HG02852 (cell line): ENCODE measurements around the gene CYP3A5.
A peak's percentile ranks its signal among the peaks of the same experiment; 100 is the strongest.

Source experiments
- ATAC-seq: cut with Tn5 transposase; IDR thresholded peaks from one replicate; pipeline ENCODE4 v1.9.1; 2021; ENCODE audit warnings: mild to moderate bottlenecking, moderate library complexity; ENCODE audit not compliant: unreplicated experiment

CYP3A5 gene

DNA sequence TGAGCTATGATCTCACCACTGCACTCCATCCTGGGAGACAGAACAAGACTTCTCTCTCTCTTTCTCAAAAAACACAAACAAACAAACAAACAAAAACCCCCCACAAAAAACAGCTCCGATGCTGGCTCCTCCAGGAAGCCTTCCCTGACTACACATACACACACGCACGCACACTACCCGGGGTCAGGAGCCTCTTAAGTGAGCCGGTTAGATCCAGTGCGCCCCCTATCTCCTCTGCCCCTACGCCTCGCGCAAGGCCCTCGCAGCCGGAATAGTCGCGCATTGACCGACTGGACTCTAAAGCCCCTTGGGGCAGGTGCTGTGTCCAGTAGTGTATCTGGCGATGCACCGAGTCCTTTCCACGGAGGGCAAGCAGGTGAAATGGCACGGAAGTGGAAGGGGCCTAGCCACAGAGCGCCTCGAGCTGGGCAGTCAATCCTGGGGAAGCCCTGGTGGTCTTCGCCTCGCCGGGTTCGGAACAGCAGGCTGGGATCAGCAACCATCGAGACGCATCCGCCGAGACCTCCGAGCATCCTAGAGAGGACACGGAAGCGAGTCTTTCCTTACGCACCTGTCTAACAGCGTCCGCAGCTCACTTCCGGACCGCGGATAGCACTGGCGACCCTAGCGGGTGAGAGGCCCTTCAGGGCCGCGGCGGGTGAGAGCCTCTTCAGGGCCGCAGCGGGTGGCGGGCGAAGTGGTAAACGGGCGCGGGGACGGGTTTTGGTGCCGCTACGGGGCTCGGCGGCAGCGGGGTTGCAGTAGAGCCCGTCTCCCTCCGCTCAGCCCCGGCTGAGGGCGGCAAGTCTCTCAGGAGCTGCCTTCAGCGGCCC, 63.2 kb downstream of the CYP3A5 start, which contains the start of gene ZSCAN25:
Gene ZSCAN25 (plus strand): TSS at position 588 of the 833 bp plus-strand sequence. CDS start 2,661 bp downstream, outside the sequence.
- ATAC-seq: peak; percentile 98

DNA sequence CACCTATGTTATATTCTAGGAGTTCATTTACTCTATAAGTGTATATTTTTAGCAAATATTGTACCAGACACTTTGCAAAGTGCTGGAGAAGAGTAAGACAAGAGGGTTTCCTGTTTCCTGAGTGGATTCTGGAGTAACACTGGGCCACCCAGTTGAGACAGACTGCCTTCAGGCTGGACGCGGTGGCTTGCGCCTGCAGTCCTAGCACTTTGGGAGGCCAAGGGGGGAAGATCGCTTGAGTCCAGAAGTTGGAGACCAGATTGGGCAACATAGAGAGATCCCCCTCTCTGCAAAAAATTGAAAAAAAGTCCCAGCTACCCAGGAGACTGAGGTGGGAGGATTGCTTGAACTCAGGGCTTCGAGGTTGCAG, 63.8 kb downstream of the CYP3A5 start:
- ATAC-seq: no peak

DNA sequence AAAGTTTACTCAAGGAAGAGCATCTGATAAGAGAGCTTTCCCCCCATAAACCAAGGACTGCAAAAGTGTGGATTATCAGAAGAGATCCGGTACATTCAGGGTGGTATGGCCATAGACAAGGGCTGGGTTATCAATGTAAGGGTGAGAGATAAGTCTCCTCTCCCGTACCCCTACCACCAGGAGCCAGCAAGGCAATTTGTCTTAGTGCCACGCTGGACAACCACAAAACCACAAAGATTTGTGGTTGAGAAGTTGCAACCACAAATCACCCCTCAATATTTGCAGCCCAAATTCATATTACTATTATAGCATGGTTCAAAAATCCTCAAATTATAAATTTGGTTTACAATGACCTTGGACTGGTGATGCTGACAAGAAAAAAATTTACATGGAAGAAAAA, 65.3 kb downstream of the CYP3A5 start:
- ATAC-seq: no peak

DNA sequence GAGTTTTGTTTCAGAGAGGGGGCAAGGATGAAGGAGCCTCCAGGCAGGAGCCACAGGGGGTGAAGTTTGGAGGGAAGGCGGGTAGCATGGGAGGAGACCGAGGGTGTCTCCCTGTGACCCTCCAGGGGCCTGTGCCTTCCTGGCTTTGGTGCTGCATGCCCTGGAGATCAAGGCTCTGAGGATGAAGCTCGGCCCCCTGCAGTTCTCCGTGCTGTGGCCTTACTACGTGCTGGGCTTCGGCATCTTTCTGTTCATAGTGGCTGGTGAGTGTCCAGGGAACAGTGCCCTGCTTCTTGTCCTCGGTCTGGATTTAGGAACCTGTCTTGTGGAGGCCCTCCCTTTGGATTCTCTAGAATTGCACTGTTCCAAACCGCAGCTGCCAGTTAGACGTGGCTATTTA, 72.2 kb downstream of the CYP3A5 start:
- no peak for ATAC-seq

DNA sequence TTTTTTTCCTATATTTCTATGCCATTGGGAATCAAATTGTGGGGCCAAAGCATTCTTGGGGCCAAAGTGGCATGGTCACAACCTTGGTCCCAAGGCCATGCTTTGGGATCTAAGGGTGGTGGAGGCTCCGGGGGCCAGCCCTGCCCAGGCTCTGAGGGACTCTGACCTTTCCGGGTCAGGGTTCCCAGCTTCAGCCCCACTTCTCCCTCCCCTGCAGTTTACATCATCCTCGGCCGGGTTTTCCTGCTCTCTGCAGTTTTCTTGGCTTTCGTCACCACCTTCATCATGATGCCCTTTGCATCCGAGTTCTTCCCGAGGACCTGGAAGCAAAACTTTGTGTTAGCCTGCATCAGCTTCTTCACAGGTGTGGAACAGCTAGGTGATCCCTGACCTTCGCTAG, 73.3 kb downstream of the CYP3A5 start:
- no peak for ATAC-seq

DNA sequence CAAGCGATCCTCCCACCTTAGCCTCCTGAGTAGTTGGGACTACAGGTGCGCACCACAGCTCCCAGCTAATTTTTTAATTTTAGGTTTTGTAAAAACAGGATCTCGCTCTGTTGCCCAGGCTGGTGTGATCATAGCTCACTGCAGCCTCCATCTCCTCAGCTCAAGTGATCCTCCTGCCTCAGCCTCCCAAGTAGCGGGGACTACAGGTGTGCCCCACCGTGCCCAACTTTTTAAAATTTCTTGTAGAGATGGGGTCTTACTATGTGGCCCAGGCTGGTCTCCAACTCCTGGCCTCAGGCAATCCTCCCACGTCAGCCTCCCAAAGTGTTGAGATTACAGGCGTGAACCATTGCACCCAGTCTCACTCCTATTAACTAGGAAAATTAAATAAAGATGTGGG, 74.3 kb downstream of the CYP3A5 start:
- ATAC-seq: no peak

DNA sequence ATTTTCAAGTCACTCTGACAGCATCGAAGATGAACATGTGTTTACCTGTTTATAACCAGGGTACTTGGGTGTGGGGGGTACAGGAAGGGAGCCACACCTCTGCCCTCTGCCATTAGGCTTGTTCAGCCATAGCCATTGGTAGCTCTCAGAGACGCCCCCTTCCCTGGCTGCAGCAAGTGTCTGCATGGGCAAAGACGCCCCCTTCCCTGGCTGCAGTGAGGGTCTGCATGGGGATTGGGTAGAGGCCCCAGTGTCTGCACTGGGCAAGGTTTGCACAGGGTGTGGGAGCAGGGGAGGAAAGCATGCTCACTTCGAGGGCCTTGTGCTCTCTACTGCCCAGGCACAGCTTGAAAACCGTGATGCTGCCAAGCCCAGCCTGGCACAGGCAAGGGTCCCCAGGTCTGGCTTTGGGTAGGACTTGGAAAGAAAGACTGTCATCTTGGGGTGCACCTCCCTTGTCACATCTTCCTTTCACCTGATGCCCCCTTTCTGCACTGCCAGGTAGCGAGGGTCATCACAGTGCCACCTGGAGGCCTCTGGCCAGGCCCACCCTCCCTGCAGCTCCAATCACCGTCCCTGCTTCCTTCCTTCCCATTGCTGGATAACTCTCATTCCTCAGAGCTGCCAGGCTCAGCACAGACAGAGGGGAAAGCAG, 78.0 kb downstream of the CYP3A5 start:
- ATAC-seq: no peak

DNA sequence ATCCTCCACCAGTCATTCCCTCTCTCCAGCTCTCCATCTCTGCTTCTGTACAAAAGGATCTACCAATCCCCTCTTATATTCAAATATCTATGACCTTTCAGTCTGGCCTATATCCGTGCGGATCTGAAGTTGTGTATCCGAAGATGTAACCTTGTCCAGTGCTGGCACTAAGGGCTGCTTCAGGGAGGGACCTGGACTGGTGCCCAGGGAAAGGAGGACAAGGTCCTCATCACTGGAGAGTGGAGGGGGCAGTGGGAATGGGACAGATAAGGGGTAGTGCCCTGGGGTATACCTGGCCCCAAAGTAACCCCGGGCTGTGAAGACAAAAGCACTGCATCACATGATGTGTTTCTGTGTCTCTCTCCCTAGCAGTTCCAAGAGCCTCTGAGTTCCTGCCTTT, 80.0 kb downstream of the CYP3A5 start:
- ATAC-seq: no peak
